ENCODE data around the gene COL1A1.

GRCh38 chr17:50190293-50190602 is 11.2 kb downstream of the COL1A1 start:
- TF ChIP-seq POLR2A (IDR thresholded peaks at IDR 0.05) (no peak), CTCF (IDR thresholded peaks at IDR 0.05) (no peak), POLR2AphosphoS5 (IDR thresholded peaks at IDR 0.05) (no peak)
